Measurements from ENCODE around the gene NUP133. TPM values are rescaled to one million over a fixed set of nuclear protein-coding genes. Genes with fewer than 3 reads are reported as not detected.
A peak's percentile ranks its signal among the peaks of the same experiment; 100 is the strongest.

Gene NUP133
- total and polyA plus RNA-seq, 10 of the 15 experiments (the other 5 are each of a cell fraction or from before 2014, with no cell fraction given) = 10.9 to 45.4 (median 29.2) TPM

GRCh38 chr1:229440851-229441537, 67.1 kb downstream of the NUP133 start (continued):
- no peak for TF ChIP-seq NKRF (conservative IDR thresholded peaks at IDR 0.05)
- TF ChIP-seq SREBF1 (IDR thresholded peaks at IDR 0.05; ENCODE audit: low read length) = peak; percentile 91
- no peak for TF ChIP-seq LARP7 (IDR thresholded peaks at IDR 0.05)
- peak in 1 of 2 experiments; percentile 97; a peak in 1 of 4 replicates for TF ChIP-seq CEBPB (IDR thresholded peaks at IDR 0.05; ENCODE audit: borderline replicate concordance in 1 of 2, low read depth in 2 of 2, low read length in 2 of 2)
- TF ChIP-seq FOXM1 (IDR thresholded peaks at IDR 0.05; ENCODE audit: low read depth, low read length) = peak; percentile 95
- TF ChIP-seq JUNB (IDR thresholded peaks at IDR 0.05) = peak; percentile 99
- TF ChIP-seq ZBTB11 (CRISPR knock-in tag; IDR thresholded peaks at IDR 0.05) = no peak
- no peak for TF ChIP-seq SPI1 (IDR thresholded peaks at IDR 0.05; ENCODE audit: borderline replicate concordance, insufficient read depth, low read depth, low read length)
- peak; percentile 96 for TF ChIP-seq RCOR1 (conservative IDR thresholded peaks at IDR 0.05; ENCODE audit: low read depth, low read length)
- peak; percentile 89 for TF ChIP-seq CBFB (IDR thresholded peaks at IDR 0.05; ENCODE audit: low read depth)
- TF ChIP-seq RELA (IDR thresholded peaks at IDR 0.05; ENCODE audit: borderline replicate concordance, partially characterized antibody) = no peak
- TF ChIP-seq GABPA (IDR thresholded peaks at IDR 0.05; ENCODE audit: low read depth) = peak; percentile 64
- peak; percentile 98 for TF ChIP-seq NFIC (IDR thresholded peaks at IDR 0.05; ENCODE audit: low read depth, low read length)
- TF ChIP-seq SRF (IDR thresholded peaks at IDR 0.05; ENCODE audit: low read depth in 2 of 2, low read length in 2 of 2) = peak; percentile 89 to 98
- no peak for TF ChIP-seq MYB (IDR thresholded peaks at IDR 0.05; ENCODE audit: borderline replicate concordance, low read depth, low read length)
- TF ChIP-seq ZZZ3 (IDR thresholded peaks at IDR 0.05; ENCODE audit: control insufficient read depth, insufficient read length, low read depth) = no peak
- TF ChIP-seq ATF3 (IDR thresholded peaks at IDR 0.05; ENCODE audit: borderline replicate concordance, extremely low read depth, low read depth, low read length) = no peak
- peak; percentile 63; the same call in 1 of the 2 replicates for TF ChIP-seq BMI1 (IDR thresholded peaks at IDR 0.05; ENCODE audit: borderline replicate concordance)
- TF ChIP-seq CUX1 (IDR thresholded peaks at IDR 0.05; ENCODE audit: insufficient replicate concordance, low read depth, low read length) = no peak
